SK-N-SH (cell line): ENCODE results near the gene CAMK2D.

Experiments used
- CTCF ChIP-seq: fragments of 200-600 bp; sonication (generic); IDR thresholded peaks from 2 replicates; pipeline ENCODE4 v1.6.1; 2017; ENCODE audit warnings: antibody characterized with exemption, mild to moderate bottlenecking, moderate library complexity
- EZH2phosphoT487 ChIP-seq: fragments of 200-600 bp; sonication (generic); IDR thresholded peaks from 2 replicates; pipeline ENCODE4 v1.6.1; 2017; ENCODE audit warnings: low read depth, mixed run types, mild to moderate bottlenecking, antibody characterized with exemption, moderate library complexity, borderline replicate concordance
- GATA2 ChIP-seq: sonication (generic); formaldehyde crosslinking; IDR thresholded peaks from 2 replicates; pipeline ENCODE4 v1.5.0; 2020; ENCODE audit warnings: mild to moderate bottlenecking, missing genetic modification reagents
- POLR2AphosphoS5 ChIP-seq: IDR thresholded peaks from 2 replicates; pipeline ENCODE4 v1.6.1; 2012; ENCODE audit warnings: low read depth, low read length

DNA sequence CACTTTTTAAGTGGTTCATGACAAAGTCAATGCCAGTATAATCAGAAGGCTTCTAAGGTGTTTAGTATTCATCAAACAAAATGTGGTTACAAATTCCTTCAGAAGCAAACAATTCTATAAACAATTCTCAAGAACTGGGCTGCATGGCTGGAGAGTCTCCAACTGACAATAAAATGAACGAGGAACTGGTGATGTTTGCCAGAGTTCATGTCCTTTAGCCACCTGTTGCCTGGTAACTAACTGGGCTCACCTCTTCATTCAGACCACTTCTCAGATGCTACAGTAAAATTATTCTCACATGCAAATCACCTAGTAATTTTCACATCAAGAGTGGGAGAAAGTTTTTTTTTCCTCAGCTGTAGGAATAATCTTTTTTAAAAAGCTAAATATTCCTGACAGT lies 53.3 kb downstream of the CAMK2D start:
- no peak for TF ChIP-seq CTCF
- TF ChIP-seq EZH2phosphoT487, result no peak
- no peak for TF ChIP-seq POLR2AphosphoS5
- no peak for TF ChIP-seq GATA2
